SJCRH30 (cell line): ENCODE data around the gene TSPAN9. TPM values are rescaled to one million over a fixed set of nuclear protein-coding genes. Genes with fewer than 3 reads are reported as not detected.
A peak's percentile ranks its signal among the peaks of the same experiment; 100 is the strongest.

Source experiments
- DNase-seq, 2 experiments: peaks; one replicate each; pipeline ENCODE4 v3.0.0-alpha.2; 2015 to 2020
- H3K27ac ChIP-seq: fragments of 250-450 bp; sonication (Bioruptor Pico); 2 replicates; pipeline ENCODE4 v1.5.1; 2020; ENCODE audit warnings: mild to moderate bottlenecking, moderate library complexity
- H3K27me3 ChIP-seq: fragments of 250-450 bp; sonication (Bioruptor Pico); 2 replicates; pipeline ENCODE4 v1.5.1; 2020; ENCODE audit warnings: mild to moderate bottlenecking, moderate library complexity
- H3K36me3 ChIP-seq: fragments of 250-450 bp; sonication (Bioruptor Pico); 2 replicates; pipeline ENCODE4 v1.5.1; 2020; ENCODE audit warnings: mild to moderate bottlenecking, moderate library complexity
- H3K4me1 ChIP-seq: fragments of 250-450 bp; sonication (Bioruptor Pico); 2 replicates; pipeline ENCODE4 v1.5.1; 2020; ENCODE audit warnings: mild to moderate bottlenecking, moderate library complexity
- H3K4me3 ChIP-seq: fragments of 250-450 bp; sonication (Bioruptor Pico); 2 replicates; pipeline ENCODE4 v1.5.1; 2020; ENCODE audit warnings: mild to moderate bottlenecking, moderate library complexity
- H3K9me3 ChIP-seq: fragments of 250-450 bp; sonication (Bioruptor Pico); replicated peaks from 2 replicates; pipeline ENCODE4 v1.5.1; 2020; ENCODE audit warnings: mild to moderate bottlenecking, moderate library complexity
- total RNA-seq: library from RNA; depleted of rRNA; stranded (reverse); fragments of >200 nt; shearing (Covaris generic); gene quantifications from 2 replicates; pipeline ENCODE4 v1.2.3, GENCODE V29; 2014; rRNA removed

The TSPAN9 gene
- total RNA-seq, 1 experiment from 2014 or later: 210 TPM

DNA sequence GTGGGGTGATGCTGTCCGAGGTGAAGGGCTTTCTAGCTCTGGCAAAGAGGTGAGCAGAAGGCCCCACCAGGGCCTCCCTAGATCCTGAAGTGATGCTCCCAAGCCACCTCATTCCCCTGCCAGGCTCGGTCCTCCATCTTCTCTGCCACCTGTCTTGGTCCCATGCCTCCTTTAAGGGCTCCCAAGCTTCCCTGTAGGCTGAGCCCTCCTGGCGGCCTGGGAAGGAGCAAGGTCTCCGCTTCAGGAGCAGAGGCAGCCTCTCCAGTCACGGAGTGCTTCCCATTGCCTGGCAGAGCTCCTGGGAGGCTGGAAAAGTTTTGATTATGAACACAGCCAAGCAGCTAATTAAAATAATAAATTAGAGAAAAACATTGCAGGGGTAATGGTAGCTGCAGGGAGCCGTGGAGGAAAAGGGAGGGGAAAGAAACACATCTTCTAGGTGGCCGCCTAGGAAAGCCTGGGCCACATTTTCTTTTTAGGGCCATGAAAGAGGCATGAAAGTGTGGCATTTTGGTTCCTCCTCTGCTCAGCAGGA is 253.9 kb downstream of the TSPAN9 start:
- H3K4me1 ChIP-seq: no peaks in the 10 kb centered on the region
- no peak overlapping the region for H3K4me3 ChIP-seq
- no peaks in the 10 kb centered on the region for H3K36me3 ChIP-seq
- no peak for DNase-seq
- no peaks in the 10 kb centered on the region for H3K27me3 ChIP-seq
- H3K27ac ChIP-seq: no peak overlapping the region
- H3K9me3 ChIP-seq: no peaks in the 10 kb centered on the region

DNA sequence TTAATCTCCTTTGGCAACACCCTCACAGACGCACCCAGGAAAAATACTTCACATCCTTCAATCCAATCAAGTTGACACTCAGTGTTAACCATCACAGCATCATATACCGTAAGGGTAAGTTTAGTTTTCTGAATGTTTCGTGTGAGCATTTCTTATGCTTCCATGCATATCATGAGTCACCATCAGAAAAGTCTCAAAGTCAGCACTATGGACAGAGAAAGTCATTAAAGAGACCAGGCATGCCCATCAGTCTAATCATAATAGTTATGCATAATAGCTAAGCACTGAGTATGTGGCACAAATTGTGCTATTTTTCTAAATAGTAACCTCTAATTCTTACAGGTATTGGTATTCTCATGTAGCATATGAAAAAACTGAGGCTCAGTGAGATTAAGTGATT is 255.0 kb downstream of the TSPAN9 start:
- peak in 1 of 2 experiments; percentile 29 for DNase-seq
- Histone ChIP-seq H3K27me3 (no peaks in the 10 kb centered on the region), H3K36me3 (no peaks in the 10 kb centered on the region), H3K4me1 (no peaks in the 10 kb centered on the region), H3K9me3 (no peaks in the 10 kb centered on the region), H3K27ac (no peak overlapping the region), H3K4me3 (no peak overlapping the region)

DNA sequence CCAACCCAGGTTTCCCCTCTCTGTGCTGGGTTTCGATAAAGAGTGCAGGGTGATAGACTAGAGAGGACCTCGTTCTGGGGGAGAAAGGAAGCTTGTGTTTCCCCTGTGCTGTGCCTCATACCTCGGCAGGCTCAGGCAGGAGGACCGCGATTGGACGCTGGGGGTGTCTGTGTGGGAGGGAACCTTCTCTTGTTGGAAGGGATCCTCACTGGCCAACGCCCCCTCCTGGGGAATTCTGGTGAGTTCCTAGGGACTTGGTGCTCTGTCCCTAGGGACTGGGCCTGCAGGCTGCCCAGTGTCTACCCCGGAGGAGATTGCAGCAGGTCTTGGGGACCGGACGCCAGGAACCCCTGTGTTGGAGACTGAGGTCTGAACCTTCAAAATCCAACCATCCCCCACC is 256.4 kb downstream of the TSPAN9 start:
- H3K36me3 ChIP-seq: no peaks in the 10 kb centered on the region
- H3K4me3 ChIP-seq: no peak overlapping the region
- H3K27me3 ChIP-seq: no peaks in the 10 kb centered on the region
- H3K4me1 ChIP-seq: no peaks in the 10 kb centered on the region
- no peaks in the 10 kb centered on the region for H3K9me3 ChIP-seq
- H3K27ac ChIP-seq: no peak overlapping the region
- DNase-seq: peak; percentile 47 to 51

DNA sequence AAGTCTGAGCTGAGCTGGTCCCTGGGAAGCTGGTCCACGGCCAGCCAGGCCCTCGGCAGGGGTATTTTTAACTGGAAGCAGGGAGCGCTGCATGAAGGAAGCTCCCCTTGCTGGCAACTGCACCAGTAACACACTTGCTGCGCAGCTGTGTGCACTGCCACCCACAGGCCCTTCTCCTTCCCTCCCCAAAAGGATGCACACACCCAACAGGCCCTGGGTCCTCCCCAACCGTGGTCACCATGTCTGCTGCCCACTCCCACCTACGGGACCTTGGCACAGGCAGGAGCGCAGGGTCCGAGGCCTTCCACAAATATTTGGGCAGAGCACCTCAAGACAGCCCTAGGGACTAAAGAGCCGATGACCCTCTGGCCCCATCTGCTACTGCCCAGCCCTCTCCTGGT is 256.8 kb downstream of the TSPAN9 start:
- H3K9me3 ChIP-seq: no peaks in the 10 kb centered on the region
- no peak for DNase-seq
- H3K27me3 ChIP-seq: no peaks in the 10 kb centered on the region
- H3K27ac ChIP-seq: no peak overlapping the region
- H3K4me3 ChIP-seq: no peak overlapping the region
- H3K4me1 ChIP-seq: no peaks in the 10 kb centered on the region
- H3K36me3 ChIP-seq: no peaks in the 10 kb centered on the region

DNA sequence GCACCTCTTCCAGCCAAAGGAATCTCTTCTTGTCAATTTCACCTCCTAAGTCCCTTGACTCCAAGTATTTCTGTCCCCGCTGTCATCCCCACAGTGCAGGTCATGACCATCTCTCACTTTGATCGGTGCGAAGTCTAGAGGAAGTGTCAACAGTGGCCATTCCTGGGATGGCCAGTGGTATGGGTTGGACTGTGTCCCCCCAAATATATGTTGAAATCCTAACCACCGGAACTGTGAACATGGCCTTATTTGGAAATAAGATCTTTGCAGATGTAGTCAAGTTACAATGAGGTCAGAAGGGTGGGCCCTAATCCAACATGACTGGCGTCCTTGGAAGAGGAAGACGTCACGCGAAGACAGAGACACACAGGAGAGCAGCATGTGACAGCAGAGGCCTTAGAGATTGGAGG is 257.9 kb downstream of the TSPAN9 start:
- no peak for DNase-seq
- Histone ChIP-seq H3K9me3 (no peaks in the 10 kb centered on the region), H3K27me3 (no peaks in the 10 kb centered on the region), H3K4me3 (no peak overlapping the region), H3K27ac (no peak overlapping the region), H3K4me1 (no peaks in the 10 kb centered on the region), H3K36me3 (no peaks in the 10 kb centered on the region)

Other genes with a start within 250 kb of the TSPAN9 start
- gene NRIP2, start 242.3 kb upstream of the TSPAN9 start, total RNA-seq: 1.7 and 1.8 TPM in 2 replicates
- 0.20 TPM in 1 of 2 replicates, not detected in the other for gene TEX52, start 220.3 kb upstream of the TSPAN9 start, total RNA-seq
- gene FOXM1, start 200.2 kb upstream of the TSPAN9 start, total RNA-seq: 107 and 111 TPM in 2 replicates
- gene RHNO1, start 200.2 kb upstream of the TSPAN9 start, total RNA-seq: 57.8 and 60.9 TPM in 2 replicates
- gene TULP3, start 186.5 kb upstream of the TSPAN9 start, total RNA-seq: 40.4 and 45.2 TPM in 2 replicates
- gene TEAD4, start 118.0 kb upstream of the TSPAN9 start, total RNA-seq: 58.2 and 59.0 TPM in 2 replicates